NCI-H82 treated with DMSO at 0.1 percent for 48 hours (cell line): ENCODE measurements around the gene MTAP.
A peak's percentile ranks its signal among the peaks of the same experiment; 100 is the strongest.

Experiments
- DNase-seq: peaks from one replicate; lab custom pipeline; 2025; ENCODE audit not compliant: unreplicated experiment; lab: John Stamatoyannopoulos, UW

MTAP gene

DNA sequence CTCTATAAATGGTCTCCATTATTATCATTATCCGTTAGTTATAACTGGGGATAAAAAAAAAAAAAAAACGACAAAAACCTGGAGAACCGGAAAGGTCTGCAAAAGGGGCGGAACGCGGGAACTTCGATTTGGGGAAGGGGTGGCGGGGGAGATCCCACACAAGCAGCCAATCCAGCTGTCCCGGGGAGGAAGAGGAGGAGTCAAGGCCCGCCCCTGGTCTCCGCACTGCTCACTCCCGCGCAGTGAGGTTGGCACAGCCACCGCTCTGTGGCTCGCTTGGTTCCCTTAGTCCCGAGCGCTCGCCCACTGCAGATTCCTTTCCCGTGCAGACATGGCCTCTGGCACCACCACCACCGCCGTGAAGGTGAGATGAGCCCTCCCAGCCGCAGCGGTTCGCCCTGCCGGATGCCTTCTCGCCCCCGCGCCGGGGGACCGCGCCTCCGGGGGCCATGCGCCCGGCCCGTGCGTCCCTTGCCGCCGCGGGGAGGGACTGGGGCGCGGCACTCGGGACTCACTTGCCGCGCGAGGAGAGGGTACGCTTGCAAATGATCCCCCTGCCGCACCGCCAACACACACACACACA, at the start of gene MTAP:
Gene MTAP (plus strand): TSS at position 219 of the 583 bp plus-strand sequence. CDS start 113 bp downstream, at position 332.
- peak; percentile 81 for DNase-seq

DNA sequence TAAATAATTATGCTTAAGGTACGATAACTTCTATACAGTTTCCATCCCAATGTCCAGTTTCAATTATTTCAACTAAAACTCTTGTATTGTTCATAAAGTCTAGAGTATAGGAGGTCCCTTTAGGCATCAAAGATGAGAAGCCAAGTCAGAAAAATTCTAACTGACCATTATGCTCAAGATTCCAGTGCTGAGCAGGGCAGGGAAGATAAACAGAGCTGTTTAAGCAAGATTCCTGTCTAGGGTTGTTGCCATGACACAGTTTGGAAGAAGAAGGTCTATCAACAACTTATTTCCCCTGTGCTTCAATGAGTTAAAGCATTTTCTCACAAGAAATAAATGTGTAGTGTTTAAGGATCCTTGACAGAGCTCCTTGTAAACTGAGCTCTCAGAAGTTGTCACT, 48.9 kb upstream of the MTAP start:
- no peak for DNase-seq

DNA sequence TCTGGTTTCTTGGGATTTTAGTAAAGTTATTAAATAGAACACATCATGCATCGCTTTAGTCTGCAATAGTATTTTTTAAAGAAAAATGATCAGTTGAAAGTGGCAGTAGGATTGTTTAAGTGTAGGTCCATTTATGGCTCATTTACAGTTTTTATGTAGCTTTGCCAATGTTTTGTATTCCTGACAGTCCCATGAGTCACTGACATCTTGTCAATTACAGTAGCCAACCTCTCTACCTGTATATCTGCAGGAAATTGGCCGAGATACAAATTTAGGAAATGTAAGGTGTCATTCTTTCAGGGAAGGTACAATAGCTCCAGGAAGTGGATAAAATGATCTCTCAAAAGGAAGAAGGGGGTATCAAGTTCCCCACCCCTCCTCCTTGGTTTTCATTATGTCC, 47.7 kb upstream of the MTAP start:
- DNase-seq: no peak

DNA sequence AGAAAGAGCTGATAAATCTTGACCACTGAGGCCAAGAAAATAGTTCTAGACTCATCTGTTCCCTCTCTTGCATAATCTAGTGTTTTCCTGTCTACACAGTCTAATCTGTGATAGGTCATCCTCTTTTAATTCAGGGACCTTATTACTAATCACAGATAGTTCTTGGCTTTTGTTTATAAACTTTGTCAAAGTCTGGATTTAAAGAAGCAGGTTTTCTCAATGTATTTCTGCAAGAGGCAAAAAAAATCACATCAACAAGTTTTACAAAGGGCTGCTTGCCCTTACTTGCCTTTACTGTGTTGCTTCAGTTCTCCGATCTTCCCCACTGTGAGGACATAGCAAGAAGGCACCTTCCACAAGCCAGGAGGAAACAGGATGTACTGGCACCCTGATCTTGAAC, 43.9 kb upstream of the MTAP start:
- DNase-seq: no peak

DNA sequence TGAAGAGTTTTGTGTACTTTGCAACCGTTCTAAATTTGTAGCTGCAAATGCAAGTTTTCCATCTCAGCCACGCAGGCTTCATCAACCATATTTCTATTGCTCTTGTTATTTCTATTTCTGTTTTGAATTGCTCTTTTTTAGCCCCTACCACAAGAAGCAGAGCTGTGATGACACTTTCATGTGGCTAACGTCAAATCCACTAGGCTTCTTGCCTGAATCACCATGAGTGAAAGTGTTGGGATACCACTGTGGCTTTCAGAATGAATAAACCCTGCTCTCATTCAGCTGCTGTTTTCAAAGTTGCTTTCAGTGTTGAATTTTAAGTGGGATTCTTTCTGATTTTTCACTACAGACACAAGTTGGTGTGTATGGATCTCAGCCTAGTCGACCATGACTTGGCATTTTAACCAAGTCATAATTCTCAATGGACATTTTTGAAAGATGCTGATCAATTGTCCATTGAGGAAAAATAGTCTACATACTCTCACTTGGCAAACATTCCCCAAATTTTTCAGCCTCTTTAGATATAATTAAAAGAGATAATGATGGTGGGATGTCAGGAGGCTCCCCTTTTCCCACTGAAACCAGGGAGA, 41.0 kb upstream of the MTAP start:
- no peak for DNase-seq

DNA sequence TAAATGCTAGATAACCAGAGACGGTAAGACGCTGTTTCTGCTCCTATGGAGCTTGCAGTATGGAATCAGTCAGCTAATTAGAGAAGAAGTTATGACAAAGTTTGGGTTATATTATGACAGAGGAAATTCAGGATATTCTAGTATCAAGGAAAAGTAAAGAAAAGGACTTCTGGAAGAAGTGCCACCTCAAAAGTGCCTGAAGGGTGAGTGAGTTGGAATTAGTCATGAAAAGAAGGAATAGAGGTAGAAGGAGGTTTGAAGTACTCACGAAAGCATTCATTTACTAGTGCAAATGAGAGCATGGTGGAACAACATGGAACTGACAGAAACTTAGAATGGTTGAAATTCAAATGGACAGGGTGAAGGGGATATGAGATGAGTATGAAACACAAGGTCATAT, 40.4 kb upstream of the MTAP start:
- DNase-seq: no peak

DNA sequence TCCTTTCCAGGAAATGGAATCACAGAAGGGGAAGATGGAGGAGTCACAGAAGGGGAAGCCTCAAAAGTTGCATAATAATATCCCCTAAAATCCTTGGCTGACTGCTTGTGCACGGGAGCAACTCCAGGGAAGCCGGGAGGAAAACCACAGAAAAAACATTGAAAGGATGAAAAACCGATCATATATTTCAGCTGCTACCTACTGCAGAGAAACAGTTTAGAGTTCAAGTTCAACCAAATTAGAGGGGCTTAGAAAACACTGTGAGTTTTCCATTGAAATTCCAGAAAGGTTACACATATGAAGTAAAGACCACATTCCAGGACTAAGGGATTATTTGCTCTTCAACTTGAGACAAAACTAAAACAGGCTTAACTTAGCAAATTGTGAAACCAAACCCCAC, 37.6 kb upstream of the MTAP start:
- no peak for DNase-seq

DNA sequence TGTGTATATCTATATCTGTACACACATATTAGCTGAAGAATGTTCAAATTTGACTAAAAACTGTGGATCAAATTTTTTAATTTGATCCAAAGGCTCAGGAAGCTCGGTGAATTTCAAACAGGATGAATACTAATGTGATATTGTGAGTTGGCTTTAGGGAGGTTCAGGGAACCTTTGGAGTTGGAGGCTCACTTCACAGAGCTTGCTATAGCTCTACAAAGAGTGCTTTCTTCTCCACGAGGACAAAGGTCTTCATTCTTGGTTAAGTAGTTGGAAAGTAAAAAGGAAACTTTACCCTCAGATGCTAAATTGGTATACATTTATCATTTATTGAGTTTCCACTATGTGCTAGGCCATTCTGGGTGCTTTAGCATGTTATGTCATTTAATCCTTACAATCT, 36.3 kb upstream of the MTAP start:
- DNase-seq: no peak

DNA sequence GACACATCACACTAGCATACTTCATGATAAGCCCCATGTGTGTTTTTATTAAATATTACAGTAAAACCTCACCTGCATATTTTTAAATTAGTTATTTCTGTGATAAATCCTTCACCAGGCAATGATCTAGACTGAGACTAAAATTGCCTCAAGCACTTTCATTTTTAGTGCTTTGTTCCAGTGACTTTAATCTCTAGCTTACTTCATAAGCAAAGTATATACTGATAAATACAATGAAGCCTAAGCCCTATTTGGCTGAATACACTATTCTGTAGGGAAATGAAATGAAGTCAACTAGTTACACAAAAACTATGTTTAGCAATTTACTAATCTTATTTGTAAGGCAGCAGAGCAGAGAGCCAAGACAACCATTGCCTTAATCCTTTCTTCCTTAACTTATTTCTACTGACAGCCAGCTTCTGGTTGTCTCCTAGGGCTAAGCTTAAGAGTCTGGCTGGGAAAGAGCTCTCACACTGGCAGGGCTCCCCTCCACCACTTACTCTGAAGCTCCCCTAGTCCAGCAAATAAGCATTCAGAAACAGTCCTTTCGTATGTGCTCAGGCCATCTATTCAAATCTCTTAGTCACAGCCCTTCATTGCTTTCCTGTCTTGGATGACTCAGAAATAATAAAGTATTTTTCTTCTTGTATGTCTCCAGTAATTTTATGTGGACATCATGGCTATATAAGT, 31.4 kb upstream of the MTAP start:
- DNase-seq: peak; percentile 29

DNA sequence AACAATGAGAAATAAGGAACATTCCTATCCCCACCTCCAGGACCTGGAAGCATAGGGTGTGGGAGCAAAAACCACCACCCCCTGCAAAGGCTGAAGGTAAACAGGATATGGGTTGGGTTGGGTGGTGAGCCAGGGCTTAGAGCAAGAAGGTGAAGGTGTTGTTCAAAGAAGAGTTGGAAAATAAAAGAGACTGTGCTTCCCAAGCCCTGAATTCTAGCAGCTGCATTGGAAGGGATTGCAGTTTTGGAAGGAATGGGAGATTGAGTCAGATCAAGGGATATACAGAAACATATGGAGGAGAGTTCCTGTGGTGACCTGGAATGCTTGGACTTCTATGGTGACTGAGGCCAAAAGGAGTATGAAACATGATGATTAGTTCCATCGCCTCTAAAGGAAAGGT, 24.7 kb upstream of the MTAP start:
- no peak for DNase-seq

DNA sequence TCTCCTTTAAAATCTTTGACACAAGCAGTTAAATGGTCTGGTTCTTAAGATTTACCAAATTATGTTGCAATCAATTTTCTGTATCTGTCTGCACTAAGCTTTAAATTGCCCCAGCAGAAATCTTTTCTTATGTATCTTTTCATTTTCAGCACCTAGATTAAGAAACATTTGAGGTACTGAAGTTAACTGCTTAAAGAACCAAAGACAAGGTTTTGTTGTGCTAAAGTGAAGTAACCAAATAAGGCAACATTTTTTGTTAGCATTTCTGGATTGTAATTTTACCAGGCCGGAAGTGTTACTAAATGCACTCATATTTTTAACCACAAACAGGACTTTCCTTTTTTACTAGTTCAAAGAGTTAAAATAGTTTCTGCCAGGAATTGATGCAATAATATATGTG, 24.1 kb upstream of the MTAP start:
- DNase-seq: no peak

DNA sequence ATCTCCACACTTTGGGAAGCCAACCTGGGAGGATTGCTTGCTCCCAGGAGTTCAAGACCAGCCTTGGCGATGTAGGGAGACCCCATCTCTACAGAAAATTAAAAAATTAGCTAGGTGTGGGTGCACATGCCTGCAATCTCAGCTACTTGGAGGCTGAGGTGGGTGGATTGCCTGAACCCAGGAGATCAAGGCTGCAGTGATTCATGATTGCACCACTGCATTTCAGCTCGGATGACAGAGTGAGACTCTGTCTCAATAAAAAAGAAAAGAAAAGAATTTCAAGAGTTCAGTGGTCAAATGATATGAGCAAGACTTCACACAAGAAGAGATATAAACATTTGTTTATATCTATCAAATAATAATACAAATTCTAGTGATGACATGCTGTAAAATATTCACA, 23.0 kb upstream of the MTAP start:
- no peak for DNase-seq

DNA sequence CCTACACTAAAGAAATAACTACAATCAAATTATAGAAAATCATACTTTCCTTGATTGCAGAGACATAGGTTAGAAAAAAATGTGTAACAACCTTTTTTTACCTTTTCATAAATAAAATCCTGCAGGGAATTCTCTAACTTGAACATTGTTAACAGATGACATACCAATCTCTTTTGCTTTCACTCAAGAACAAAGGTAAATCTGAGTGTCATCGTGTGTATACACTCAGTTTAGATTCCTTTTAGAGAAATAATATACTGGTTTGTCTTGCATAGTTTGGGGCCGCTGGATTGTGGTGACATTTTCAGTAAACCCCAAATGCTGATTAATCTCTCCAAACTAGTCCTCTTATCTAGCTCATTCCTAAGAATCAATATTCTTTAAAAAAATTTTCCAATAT, 20.8 kb upstream of the MTAP start:
- DNase-seq: no peak

DNA sequence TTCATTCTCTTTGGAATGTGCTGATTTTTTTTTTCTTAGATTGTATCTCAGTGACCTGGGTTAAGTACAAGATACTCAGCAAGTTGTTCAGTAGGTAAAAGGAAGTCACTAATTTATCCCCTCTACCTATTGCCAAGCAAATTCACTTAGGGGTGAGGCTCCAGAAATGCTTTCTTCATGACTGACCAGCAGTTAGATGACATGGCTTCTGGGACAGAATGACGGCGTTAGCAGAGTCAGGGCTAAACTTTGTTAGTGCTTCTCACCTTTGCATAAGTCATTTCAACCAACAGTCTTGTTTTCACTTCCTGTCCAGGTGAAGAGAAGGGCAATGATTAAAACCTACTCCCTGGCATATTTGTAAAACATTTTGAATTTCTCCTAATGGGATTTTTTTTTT, 20.2 kb upstream of the MTAP start:
- DNase-seq: no peak

DNA sequence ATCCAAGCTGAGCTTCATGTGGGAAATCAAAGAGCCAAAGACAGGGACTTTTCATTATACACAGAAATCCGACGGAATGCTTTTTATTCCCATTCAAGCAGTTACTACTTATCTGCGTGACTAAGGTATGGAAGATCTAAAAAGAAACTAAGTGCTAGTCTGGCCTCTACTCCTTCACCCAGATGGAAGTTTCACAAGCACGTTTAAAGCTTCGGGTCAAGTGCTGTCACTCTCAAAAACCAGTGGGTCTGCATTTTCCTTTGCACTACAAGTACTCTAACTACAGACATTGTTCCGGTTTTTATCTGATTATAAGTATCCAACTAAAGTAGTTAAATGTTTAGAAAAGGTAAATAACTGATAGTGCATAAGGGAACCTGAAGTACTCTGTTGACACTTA, 13.7 kb upstream of the MTAP start:
- DNase-seq: no peak

DNA sequence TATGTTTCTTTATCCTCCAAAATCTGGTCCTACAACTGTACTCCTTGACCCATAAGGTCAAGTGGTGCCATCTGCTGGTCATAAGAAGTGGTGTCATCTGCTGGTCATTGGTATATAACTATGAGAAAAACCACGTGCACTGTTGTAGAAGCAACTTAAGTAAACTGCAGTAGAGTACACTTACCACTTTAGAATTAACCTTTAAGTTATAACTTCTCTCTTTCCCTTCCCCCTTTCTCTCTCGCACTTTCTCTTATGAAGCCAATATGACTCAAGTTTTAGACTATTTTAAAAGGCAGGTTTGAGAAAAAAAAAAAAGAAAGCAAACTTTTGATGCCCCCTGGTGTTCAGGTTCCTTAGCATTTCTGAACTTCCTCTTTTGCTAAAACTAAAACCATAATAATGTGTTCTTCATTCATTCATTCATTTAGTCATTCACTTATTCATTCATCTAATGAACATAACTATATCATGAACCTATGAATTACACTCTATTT, 12.8 kb upstream of the MTAP start:
- DNase-seq: peak; percentile 61

DNA sequence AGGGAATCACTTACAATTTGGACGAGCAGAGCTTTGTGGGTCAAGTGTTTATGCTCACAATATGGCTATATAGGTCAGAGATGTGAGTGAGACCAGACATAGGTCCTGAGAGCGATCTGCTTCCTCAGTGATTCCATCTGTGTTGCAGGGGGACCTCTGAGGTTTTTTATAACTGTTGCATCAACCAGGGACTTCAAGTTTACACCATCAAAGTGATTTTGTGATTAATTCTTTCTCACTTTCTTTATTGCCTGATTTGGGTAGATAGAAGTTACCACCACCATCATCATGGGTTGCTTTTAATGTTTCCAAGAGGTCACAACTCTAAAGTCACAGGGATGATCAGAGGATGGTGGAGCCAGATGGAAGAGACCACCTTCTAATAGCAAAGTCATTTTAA, 7.0 kb upstream of the MTAP start:
- DNase-seq: no peak

DNA sequence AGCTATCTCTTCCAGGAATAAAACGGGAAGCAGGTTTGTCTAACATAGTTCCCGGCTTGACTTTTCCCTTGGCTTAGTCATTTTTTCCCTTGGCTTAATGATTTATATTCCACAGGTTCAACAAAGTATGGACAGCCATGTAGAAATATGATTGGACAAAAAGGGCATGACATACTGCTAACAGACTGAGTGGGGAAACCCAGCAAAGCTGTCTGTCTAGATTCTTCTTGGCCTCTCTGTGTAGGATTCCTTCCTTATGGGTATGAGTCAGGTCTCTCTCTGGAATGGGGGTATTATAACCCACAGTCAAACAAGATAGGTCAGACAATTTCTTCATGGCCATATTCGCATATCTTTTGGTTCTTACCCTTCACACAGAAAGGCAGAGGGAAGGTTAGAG, 5.7 kb upstream of the MTAP start:
- no peak for DNase-seq

DNA sequence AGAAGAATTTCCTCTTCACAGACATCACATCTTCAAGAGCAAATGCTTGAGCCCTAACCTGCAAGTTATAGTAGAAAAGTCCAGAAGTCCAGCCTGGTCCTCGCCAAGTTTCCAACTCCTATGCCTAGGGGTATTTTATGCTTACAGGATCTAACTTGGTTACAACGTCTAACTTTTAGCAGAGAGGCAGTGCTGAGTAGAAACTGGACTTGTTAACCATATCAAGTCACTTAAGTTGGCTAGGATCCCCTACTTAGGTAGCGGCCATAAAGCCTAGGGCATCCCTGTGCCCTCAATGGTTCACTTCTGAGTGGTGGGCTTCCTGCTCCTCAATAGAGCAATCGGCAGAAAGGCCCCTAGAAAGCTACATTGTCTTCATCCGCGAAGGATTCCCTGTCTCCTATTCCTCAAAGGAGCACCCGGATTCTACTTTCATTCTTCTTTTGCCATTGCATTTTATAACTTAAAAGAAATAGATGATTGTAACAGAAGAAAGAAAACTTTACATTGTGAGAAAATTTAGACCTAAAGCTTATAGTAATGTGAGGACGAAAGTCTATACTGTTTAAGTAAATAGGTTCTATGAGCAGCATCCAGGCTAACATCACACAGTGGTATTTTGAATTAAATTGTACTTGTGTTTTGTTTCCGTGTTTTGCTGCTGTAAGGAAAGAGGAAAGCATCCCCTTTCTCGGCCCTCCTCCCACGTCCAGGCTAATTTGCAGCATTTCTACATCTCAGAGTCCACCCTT, 1.3 kb upstream of the MTAP start:
- no peak for DNase-seq

DNA sequence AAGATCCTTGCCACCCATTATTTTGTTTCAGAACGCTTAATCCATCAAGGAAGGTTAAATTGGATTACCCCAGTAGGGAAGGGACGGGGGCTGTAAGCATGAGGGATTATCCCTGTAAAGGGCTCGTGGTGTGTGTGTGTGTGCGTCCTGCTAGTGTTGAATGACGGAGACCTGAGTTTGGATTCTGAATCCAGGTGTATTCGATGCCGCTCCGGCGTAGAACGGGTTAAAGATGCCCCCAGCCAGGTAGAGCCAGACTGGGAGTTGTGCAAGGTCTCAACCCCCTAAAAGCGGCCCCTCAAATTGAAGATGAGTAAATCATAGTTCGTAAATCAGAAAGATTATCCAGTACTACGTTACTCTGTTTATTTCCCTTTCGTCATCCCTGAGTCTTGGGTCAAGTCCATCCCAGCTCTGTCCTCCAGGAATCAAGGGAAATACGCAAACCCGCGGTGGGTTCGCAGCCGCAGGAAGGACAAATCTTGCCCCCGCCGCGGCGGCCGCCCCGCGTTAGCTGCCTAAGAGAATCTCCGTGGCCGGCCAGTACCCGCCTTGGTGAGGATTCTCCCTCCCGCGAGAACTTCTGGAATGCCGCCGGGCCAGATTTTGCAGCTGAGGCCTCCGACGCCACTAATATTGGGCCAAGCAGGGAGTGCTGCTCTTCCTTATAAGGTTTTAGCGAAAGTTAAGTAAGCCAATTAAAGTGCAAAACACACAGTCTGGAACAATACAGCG, 586 bp upstream of the MTAP start:
- peak; percentile 92 for DNase-seq

DNA sequence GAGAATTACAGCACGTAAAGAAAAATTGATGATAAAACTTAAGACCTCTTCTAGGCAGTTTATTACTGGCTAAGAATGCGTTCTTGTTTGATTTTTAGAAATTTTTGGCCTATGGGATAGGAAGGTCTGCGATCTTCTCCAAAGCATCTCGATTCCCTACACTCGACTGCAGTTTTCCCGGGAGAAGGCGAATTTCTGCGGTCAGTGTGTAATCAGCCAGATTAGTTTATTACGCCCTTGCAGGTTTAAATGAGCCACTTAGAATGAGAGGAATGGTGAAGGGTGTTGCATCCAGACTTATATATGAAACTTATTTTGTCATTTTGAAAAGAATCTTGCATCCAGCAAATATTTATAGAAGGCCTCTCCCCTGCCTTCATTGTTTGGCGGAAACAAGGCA, 1.2 kb downstream of the MTAP start:
- DNase-seq: no peak
